Stimulated activated naive CD4-positive, alpha-beta T cell treated with Interleukin-2 at 50 U/mL for 16 hours (primary cell): ENCODE measurements around the gene ADIRF.
"Not testable (repeated sequence)": the region's sequence is repeated elsewhere in the genome, so short reads cannot be mapped to it uniquely, and the experiment has no call there.

Experiments
- DNase-seq: peaks from one replicate; lab custom pipeline; 2025; lab: John Stamatoyannopoulos, UW

Gene ADIRF

DNA sequence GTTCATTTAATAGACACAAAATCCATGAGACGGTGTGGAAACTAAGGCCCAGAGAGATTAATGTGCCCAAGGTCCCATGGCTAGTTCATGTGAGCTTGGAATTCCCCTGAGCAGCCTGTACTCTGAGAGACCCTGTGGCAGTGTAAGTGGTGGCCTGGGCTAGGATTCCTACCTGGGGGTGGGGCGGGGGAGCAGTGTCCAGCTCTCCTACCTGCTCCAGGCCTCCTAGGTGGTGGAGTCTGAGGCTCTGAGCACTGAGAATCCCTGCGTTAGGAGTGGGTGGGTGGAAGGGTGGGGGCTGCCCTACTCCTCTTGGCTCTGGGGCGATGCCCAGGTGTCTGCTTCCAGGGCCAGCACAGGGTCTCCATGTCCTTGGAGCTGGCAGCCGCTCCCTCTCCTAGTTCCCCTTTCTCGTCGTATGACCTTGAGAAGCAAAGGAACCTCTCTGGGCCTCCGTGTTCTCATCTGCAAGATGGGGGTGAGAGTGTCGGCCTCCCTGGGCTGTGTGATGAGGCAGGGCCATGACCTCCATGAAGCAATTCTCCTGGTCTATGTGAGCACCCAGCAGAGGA lies 7.3 kb upstream of the ADIRF start:
- DNase-seq, result no peak

DNA sequence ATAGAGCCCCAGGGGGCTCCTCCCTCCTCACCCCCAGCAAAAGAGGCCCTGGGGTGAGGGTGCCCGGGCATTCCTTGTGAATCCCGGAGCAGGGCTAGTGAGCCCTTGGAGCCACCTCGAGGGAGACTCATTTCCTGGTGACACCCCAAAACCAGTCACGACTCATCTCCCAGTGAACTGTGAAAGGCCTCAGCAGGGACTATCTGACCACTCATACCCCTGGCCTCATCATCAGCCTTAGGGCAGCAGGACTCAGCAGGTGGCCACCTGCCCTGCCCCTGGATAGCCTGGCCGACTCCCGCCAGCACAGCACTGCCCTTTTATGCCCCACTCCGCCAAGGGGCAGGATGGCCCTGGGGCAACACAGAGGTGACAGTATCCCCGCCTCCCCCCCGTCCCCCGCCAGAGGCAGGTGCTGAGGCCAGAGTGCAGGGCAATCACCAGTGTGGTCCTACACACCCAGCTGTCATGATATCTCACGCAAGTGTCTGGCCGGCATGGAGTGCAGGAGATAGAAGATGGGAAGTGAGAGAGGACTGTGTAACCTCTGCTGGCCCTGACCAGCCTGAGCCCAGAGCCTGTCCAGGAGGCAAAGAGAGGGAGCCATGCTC lies 6.7 kb upstream of the ADIRF start:
- DNase-seq, result no peak

DNA sequence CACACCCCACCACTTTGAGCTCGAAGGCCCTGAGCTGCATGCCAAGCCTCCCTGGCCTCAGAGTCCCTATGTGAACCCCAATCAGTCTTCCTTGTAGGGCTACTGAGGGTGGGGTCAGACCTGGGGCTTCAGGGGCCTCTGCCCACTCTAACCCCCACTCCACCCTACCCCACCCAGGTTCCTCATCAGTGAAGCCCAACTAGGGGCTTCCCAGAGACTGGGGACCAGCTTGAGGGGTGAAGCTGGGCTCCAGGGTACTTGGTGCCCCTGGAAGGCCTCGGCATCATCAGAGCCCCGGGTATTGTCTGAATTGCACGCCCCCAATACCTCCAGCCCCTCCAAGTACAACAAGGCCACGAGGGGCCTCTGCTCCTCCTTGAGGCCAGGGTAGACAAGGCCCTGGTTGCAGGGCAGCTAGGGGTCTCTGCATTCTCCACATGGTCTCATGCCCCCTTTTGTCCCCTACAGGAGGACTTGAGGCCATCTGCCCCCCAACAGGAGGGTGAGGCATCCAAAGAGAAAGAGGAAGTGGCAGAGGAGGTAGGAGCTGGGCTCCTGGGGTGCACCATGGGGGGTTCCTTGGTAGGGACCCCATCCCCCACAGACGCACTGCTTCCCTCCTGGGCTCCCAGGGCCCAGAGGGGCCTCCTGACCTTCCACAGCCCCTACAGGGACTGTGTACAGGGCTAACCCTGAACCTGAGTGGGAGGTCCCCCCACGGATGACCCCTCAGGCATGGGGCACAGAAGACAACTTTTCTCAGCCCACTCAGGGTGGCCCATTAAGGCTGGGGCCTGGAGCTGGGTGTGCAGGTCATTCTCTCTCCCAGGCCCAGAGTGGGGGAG lies 5.9 kb upstream of the ADIRF start:
- no peak for DNase-seq

DNA sequence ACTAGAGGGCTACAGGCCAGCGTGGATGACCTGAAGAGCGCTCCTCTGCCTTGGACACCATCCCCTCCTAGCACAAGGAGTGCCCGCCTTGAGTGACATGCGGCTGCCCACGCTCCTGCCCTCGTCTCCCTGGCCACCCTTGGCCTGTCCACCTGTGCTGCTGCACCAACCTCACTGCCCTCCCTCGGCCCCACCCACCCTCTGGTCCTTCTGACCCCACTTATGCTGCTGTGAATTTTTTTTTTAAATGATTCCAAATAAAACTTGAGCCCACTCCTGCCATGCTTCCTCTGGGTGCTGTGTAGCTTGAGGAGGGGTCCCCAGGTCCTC lies 5.3 kb upstream of the ADIRF start:
- DNase-seq, result no peak

DNA sequence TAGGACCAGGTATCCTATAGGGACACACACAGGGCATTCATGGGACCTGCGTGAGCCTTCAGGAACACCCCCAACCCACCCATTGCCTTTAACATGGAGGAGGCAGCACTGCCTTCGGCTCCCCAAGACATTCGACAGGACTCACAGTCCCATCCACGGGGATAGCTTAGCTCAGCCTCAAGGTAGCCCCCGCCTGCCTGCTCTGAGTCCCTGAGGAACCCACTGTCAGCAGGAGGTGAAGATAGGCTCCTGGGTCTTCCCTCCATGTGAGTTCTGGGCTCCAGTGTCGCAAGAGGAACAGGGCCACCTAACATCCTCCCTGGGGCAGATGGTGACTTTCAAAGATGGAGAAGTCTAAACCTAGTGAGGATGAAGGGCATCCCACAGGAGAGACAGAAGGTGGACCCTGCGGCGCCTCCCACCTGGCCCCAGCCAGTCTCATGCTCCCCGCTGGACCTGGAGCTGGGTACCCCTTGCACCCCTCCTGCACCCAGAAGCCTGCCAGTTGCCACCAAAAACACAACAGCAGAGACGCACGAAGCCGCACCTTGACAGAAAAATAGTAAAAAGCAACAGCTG lies 4.9 kb upstream of the ADIRF start:
- no peak for DNase-seq

DNA sequence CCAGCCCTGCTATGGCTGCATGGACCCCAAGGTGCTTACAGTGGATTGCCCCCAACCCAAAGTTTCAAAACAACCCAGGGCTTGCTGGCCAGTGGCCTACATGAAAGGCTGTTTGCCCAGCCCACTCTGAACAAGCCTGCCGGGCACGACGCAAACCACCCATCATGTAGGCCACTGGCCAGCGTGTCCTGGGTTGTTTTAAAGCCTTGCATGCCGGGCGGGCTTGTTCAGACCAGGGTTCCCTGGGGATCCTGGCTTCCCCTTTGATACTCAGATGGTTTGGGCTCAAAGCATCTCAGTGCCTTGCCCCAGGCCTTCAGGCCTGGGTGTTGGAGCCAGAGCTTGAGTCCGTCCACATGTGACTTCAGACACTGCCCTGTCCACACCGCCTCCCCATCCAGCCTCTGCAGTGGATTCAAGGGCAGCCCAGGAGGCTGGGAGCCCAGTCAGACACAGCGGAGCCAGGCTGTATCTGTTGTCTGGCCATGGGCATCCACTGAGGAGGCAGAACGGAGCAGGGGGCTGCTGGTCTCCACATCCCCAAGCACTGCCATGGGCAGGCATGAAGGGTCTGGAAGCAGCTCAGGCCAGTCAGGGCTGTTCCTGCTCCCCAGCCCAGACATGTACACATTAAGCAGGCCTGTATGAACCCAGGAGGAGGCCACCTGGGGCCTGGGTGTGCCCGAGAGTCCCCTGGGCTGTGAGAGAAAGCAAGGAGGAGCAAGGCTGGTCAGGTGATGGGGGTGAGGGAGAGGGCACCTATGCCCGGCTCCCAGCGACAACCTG lies 4.0 kb upstream of the ADIRF start:
- DNase-seq, result no peak

DNA sequence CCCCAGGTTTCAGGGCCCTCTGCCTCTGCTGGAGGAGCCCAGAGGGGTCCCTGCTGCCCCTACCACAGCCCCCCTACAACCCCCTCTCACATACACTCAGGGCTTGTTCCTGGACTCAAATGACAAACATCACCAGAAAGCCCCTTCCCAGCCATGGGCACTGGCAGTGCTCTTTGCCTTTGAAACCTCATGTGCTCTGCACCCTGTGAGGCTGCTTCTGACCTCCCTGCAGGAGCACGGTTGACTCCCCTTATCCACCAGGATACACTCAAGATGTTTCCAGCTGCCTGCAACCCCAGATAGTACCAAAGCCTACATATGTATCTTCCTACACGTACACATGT lies 3.5 kb upstream of the ADIRF start:
- DNase-seq, result no peak

DNA sequence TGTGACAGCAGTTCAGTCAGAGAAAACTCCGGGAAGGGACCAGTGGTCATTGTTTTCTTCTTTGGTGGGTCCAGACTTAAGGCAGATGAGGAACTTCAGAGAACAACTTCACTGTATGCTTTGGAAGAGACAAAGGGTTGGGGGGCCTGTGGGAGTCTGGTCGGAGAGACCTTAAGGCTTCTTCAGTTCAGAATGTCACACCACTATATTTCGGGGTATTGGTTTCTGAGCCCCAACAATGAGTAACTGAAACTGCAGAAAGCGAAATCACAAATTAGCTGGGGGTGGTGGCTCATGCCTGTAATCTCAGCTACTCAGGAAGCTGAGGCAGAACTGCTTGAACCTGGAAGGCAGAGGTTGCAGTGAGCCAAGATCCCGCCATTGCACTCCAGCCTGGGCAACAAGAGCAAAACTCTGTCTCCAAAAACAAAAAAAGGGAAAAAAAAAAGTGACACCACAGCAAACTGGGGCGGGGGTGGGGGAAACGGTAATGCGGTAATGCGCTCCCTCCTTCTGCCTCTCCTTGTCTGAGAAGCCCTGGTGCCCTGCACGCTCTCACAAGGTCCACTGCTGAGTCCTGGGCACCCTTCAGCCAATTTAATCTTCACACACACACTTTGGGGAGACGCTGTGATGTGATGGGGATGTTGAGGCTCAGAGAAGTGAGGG lies 2.2 kb upstream of the ADIRF start:
- DNase-seq, result no peak

DNA sequence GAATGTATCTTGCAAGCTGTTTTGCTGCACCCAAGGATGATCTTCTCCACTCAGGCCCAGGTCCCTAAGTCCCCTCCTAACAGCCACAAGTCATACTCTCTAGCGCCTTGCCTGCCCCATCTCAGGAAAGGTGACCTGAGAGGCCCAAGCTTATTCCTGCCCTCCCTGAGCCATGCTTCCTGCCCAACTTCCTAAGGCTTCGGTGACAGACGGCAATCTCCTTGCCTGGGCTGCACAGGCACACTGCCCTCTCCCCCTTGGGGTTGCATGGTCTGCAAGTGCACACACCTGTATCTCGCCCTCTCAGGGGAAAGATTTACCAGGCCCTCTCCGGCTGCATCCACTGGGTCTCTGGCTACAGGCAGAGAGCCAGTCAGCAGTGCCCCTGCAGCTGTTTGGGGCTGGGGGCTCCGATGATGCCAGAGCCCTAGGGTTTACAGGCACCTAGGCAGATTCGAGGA lies 771 bp upstream of the ADIRF start:
- DNase-seq, result no peak

DNA sequence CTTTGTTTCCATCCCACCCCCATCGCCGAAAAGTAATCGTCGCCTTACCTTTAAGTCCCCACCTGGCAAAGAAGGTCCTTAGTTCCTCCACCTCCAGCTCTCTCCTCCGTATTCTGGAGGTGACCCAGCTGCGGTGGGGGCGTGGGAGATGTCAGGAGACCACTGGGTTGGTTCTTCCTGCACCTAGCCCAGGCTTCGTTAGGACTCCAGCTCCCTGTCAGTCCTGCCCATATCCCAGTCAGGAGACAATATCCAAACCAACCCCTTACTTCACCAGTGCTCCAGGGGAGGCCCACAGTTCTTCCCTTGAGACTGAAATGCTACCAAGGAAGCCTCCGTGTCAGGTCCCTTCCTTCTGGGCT lies 693 bp downstream of the ADIRF start:
- no peak for DNase-seq

DNA sequence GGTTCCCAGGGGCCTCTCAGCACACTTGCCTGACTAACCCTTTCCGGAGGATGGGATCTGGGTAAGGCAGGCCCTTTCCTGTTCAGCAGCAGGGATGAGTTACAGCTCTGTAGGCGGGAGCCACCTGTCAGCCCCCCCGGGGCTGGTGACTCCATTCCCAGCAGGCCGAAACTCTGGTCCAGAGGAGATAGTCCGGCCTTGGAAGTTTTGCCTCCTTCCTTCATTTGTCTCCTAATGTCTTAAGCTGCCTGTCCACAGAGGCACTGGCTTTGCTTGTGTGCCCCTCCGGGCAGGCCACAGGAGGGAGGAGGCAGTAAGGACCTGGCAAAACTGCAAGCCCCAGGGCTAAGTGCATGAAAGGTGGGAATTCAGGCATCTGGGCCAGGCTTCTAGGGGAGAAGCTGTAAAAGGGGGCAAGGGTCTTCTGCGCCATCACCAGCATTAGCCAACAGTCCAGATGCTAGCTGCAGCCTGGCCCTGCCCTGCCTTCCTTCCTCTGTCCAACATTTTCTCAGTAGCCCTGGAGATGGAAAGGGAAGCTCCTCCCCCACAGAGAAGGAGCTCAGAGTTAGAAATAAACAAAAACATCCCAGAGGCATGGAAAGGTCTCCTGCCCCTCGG lies 1.2 kb downstream of the ADIRF start:
- DNase-seq, result no peak

DNA sequence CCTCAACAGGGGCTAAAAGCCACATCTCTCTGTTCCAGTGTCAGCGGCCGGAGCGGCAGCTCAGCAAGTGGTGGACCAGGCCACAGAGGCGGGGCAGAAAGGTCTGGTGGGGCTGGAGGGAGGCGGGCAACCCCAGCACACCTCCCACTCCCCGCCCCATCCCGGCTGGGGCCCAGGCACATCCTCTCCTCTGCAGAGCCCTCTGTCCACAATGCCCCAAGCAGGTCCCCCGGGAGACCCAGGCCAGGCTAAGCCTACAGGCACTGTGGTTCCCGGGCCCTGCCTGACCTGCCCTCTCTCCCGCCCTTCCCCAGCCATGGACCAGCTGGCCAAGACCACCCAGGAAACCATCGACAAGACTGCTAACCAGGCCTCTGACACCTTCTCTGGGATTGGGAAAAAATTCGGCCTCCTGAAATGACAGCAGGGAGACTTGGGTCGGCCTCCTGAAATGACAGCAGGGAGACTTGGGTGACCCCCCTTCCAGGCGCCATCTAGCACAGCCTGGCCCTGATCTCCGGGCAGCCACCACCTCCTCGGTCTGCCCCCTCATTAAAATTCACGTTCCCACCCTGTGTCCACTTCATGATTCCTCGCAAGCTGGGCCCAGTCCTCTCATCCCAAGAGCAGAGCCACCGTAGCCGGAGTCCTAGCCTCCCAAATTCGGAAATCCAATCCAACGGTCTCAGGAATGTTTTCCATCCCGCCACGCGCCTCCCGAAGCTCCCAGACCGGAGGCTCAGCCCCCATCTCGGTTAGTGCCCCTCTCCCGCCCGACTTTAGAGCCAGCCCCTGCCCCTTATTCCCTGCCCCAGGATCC lies 2.1 kb downstream of the ADIRF start:
- no peak for DNase-seq

DNA sequence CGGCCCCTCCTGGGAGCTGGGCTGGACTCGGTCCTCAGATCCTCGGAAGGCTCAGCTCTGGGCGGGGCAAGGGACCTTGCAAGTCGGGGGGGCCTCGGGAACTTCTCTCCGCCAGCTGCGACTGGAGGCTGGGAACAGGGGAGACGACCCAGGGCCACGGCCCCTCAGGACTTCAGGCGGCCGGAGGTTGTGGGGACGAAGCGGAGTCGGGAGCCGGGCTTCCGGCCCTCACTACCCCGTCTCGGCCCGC lies 2.6 kb downstream of the ADIRF start:
- DNase-seq, result no peak

DNA sequence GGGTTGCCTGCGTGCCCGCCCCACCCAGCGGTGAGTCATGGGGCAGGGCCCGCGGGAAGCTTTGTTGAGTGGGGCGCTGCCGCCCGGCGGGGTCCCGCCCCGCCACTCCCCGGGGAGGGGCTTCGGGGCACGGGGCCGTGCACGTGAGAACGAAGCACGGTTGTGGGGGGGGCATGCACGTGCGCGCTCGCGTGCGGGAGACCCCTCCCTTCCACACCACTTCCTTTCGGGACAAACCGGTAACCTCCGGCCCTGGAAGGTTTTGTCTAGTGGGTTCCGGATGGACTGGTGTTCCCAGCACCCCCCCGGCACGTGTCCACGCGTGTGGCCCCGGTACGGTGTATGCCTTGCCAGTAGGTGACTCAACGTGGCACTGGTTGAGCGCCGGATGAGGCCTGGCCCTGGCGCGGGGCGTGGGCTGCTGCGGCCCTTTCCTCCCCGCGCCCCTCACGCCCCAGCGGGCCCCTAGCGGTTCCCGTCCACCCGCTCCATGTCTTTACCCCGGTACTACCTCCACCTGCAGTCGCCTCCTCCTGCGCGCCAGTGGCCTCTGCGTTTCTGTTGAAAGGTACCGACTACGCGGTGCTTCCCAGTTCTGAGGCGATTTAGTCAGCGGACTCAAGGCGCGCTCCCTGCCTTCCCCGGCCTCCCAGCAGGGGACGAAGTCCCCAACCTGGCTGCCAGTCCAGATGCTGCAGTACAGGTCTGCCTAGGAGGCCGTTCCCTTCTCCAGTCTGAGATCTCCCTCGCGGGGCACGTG lies 3.1 kb downstream of the ADIRF start:
- peak; percentile 88 for DNase-seq

DNA sequence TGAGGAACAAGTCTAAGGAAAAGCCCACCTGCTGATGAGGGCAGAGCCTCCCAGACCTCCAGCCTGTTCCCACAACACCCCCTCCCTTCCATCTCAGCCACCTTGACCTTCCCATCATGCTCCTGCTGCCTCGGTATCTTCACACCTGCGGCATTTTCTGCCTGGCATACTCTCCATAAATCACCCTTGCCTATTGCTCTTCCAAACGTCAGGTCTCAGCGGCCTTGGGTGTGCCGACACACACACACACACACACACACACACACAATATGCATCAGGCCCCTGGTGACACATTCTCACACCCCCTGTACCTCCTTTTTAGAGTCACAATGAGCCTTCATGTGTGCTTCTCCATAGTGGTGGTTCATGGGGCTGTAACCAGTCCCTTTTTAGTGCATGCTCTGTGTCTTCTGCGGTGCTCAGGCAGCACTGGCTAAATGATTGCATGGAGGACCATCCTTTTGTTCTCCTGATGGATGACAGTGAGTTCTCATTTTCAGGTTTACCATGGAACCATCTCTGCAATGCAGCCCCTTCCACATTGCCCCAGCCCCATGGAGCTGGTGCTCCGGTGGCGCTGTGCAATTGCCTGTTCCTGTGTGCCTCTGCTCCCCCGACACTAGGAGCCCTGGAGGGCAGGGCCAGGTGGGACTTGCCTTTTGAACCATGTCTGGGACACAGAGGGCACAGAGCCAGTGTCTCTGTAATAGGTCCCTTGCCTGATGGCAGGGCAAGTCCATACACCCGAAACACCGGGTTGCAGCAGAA lies 4.5 kb downstream of the ADIRF start:
- no peak for DNase-seq

DNA sequence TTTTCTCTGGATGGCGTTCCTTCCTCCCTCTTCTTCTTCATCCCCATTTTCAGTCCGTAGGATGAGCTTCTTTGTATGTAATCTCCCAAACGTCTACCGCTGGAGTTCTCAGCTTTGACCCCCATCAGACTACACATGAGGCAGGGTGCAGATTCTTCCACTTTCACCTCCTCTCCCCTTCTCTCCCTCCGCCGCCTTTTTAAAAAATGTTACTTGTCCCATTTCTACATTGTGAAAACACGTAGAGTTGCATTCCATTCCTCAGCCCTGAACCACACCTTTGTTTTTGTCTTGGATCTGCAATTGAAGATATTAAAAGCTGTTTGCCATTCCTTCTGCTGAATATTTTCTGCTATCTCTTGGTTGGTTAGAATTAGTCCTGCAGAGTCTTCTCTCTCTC lies 6.2 kb downstream of the ADIRF start:
- DNase-seq, result no peak

DNA sequence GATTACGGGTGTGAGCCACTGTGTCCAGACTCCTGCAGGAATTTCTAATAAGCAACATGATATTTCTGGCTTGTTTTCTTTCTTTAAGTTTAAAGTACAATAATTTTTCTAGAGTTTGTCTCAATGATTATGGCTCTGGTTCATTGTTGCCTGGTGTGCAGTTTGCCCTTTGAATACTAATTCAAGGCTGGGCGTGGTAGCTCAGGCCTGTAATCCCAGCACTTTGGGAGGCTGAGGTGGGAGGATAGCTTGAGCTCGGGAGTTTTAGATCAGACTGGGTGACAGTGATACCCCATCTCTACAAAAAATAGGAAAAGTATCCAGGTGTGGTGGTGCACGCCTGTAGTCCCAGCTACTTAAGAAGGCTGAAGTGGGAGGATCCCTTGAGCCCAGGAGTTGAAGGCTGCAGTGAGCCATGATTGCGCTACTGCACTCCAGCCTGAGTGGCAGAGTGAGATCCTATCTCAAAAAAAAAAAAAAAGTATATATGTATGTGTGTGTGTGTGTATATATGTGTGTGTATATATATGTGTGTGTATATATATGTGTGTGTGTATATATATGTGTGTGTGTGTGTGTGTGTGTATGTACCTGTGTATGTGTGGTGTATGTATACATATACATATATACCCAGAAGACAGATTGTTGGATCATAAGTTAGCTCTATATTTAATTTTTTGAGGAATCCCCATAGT lies 8.2 kb downstream of the ADIRF start:
- DNase-seq, result no peak

DNA sequence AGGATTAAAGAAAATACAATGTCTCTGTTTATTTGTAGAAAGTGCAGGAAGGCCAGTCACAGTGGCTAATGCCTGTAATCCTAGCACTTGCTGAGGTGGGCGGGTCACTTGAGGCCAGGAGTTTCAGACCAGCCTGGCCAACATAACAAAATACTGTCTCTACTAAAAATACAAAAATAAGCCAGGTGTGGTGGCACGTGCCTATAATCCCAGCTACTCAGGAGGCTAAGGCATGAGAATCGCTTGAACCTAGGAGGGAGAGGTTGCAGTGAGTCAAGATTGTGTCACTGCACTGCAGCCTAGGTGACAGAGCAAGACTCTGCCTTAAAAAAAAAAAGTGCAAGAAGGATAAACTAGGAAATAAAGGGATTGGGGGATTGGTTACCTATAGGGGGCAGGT lies 10.2 kb downstream of the ADIRF start:
- not testable (repeated sequence) for DNase-seq

DNA sequence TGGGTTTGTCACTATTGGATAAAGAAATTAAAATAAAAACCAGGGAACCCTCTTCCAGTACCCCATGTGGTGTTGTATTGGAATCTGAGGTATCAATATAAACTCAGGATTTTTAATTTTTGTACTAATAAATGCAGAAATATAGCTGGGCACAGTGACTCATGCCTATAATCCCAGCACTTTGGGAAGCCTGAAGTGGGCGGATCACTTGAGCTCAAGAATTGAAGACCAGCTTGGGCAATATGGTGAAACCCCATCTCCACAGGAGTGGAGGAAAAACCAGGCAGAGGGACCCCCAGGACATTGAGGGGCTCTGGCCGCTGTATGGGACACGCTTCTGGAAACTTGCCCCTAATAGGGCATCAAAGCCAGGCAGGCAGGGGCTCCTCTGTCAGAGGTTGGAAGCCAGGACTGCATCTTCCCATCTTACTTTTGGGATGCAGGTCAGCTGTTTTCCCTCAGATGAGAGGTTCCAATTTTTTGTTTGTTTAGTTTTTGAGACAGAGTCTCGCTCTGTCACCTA lies 11.1 kb downstream of the ADIRF start:
- no peak for DNase-seq
